ENCODE measurements around the gene TP53I13.

Gene TP53I13

GRCh38 chr17:29572691-29573557, 4.4 kb downstream of the TP53I13 start:
- H3K4me3 ChIP-seq (ENCODE audit: low read depth, low read length), result no peak overlapping the region
- peaks cover 6% of the 10 kb centered on the region for H3K4me1 ChIP-seq (ENCODE audit: control insufficient read depth, insufficient read depth, low read length)

More at GRCh38 chr17:29572691-29573557, 4.4 kb downstream of the TP53I13 start:
- TF ChIP-seq ZNF362 (tag by site-specific recombination; IDR thresholded peaks at IDR 0.05) (no peak), ZBTB6 (tag by site-specific recombination; IDR thresholded peaks at IDR 0.05) (no peak), REST (tag by site-specific recombination; IDR thresholded peaks at IDR 0.05) (no peak), KLF10 (tag by site-specific recombination; IDR thresholded peaks at IDR 0.05) (no peak), ZNF433 (tag by site-specific recombination; IDR thresholded peaks at IDR 0.05; ENCODE audit: low read depth) (no peak), ZBTB8A (tag by site-specific recombination; IDR thresholded peaks at IDR 0.05) (no peak), ZNF530 (tag by site-specific recombination; IDR thresholded peaks at IDR 0.05; ENCODE audit: low read depth) (no peak), ZNF843 (tag by site-specific recombination; IDR thresholded peaks at IDR 0.05) (no peak), ZNF146 (tag by site-specific recombination; IDR thresholded peaks at IDR 0.05) (no peak), ZFP3 (tag by site-specific recombination; IDR thresholded peaks at IDR 0.05; ENCODE audit: low read depth) (no peak), ZNF354C (tag by site-specific recombination; IDR thresholded peaks at IDR 0.05; ENCODE audit: borderline replicate concordance, low read depth) (no peak), ZNF223 (tag by site-specific recombination; IDR thresholded peaks at IDR 0.05) (no peak), ATF2 (tag by site-specific recombination; IDR thresholded peaks at IDR 0.05; ENCODE audit: low read depth) (no peak), HIC1 (tag by site-specific recombination; IDR thresholded peaks at IDR 0.05) (no peak)
- TF ChIP-seq, protein P1, sequence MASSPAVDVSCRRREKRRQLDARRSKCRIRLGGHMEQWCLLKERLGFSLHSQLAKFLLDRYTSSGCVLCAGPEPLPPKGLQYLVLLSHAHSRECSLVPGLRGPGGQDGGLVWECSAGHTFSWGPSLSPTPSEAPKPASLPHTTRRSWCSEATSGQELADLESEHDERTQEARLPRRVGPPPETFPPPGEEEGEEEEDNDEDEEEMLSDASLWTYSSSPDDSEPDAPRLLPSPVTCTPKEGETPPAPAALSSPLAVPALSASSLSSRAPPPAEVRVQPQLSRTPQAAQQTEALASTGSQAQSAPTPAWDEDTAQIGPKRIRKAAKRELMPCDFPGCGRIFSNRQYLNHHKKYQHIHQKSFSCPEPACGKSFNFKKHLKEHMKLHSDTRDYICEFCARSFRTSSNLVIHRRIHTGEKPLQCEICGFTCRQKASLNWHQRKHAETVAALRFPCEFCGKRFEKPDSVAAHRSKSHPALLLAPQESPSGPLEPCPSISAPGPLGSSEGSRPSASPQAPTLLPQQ (tag by site-specific recombination; IDR thresholded peaks at IDR 0.05), result no peak
- TF ChIP-seq, protein P2, sequence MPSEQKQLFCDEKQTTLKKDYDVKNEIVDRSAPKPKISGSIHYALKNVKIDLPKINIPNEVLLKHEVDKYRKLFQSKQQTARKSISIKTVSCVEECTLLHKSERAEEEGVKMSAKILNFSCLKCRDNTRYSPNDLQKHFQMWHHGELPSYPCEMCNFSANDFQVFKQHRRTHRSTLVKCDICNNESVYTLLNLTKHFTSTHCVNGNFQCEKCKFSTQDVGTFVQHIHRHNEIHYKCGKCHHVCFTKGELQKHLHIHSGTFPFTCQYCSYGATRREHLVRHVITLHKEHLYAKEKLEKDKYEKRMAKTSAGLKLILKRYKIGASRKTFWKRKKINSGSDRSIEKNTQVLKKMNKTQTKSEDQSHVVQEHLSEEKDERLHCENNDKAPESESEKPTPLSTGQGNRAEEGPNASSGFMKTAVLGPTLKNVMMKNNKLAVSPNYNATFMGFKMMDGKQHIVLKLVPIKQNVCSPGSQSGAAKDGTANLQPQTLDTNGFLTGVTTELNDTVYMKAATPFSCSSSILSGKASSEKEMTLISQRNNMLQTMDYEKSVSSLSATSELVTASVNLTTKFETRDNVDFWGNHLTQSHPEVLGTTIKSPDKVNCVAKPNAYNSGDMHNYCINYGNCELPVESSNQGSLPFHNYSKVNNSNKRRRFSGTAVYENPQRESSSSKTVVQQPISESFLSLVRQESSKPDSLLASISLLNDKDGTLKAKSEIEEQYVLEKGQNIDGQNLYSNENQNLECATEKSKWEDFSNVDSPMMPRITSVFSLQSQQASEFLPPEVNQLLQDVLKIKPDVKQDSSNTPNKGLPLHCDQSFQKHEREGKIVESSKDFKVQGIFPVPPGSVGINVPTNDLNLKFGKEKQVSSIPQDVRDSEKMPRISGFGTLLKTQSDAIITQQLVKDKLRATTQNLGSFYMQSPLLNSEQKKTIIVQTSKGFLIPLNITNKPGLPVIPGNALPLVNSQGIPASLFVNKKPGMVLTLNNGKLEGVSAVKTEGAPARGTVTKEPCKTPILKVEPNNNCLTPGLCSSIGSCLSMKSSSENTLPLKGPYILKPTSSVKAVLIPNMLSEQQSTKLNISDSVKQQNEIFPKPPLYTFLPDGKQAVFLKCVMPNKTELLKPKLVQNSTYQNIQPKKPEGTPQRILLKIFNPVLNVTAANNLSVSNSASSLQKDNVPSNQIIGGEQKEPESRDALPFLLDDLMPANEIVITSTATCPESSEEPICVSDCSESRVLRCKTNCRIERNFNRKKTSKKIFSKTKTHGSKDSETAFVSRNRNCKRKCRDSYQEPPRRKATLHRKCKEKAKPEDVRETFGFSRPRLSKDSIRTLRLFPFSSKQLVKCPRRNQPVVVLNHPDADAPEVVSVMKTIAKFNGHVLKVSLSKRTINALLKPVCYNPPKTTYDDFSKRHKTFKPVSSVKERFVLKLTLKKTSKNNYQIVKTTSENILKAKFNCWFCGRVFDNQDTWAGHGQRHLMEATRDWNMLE (tag by site-specific recombination; conservative IDR thresholded peaks at IDR 0.05; ENCODE audit: low read depth), result no peak
- Histone ChIP-seq H3K9me3 (ENCODE audit: control insufficient read depth, insufficient read depth, low read depth, low read length) (no peaks in the 10 kb centered on the region), H3K36me3 (ENCODE audit: control insufficient read depth in 2 of 2, insufficient read depth in 1 of 2, low read length in 2 of 2) (peaks cover 3 to 71% of the 10 kb centered on the region in 2 experiments; a peak in 2 of 3 replicates), H3K27ac (ENCODE audit: extremely low read depth, low read depth, low read length) (no peak overlapping the region)
- CTCF ChIA-PET, result interaction anchor here (0.5 to 4.9 kb wide), 4 partner anchors 10 to 66 kb away, joined by 3 to 31 read pairs (median 4); partner anchors contain the start of gene ANKRD13B
- POLR2A ChIA-PET, result interaction anchor here (0.6 kb wide), 1 partner anchor 15 kb away, joined by 3 read pairs; no protein-coding TSS in a partner anchor

All from HEK293 (cell line).